SK-N-SH (cell line): Measurements from ENCODE around the gene UNC50. TPM values are rescaled to one million over a fixed set of nuclear protein-coding genes. Genes with fewer than 3 reads are reported as not detected.
A peak's percentile ranks its signal among the peaks of the same experiment; 100 is the strongest.

Experiments used
- CTCF ChIA-PET: fragments of 300-600, 350-600 bp; formaldehyde crosslinking; extraction: SDS; loops from one replicate; lab custom pipeline; 2021; lab: Yijun Ruan, JAX
- POLR2A ChIA-PET: fragments of 350-600 bp; sonication (Branson Sonifier 250); formaldehyde crosslinking; extraction: SDS; loops from one replicate; lab custom pipeline; 2020; ENCODE audit warnings: antibody characterized with exemption, inconsistent platforms; lab: Yijun Ruan, JAX
- DNase-seq: peaks from one replicate; pipeline ENCODE4 v3.0.0; 2012
- H2AFZ ChIP-seq: fragments of 200-600 bp; sonication (generic); 2 replicates; pipeline ENCODE4 v1.8.1; 2016; ENCODE audit warnings: antibody characterized with exemption, mild to moderate bottlenecking, low read depth
- H3F3A ChIP-seq: fragments of 200-600 bp; sonication (generic); replicated peaks from 2 replicates; pipeline ENCODE3; 2016; ENCODE audit warnings: antibody characterized with exemption, mild to moderate bottlenecking; ENCODE audit not compliant: insufficient read depth
- H3K27ac ChIP-seq, 2 experiments: fragments of 200-500 bp in 1 of 2; fragments of 200-600 bp in 1 of 2; sonication (Bioruptor generic) in 1 of 2; sonication (generic), shearing (Covaris generic) in 1 of 2; 2 replicates each; pipeline versions ENCODE4 v1.5.1 to v1.6.1; 2014 to 2016; ENCODE audit warnings: low read depth in 2 of 2, inconsistent platforms in 1 of 2, low read length in 1 of 2, mild to moderate bottlenecking in 1 of 2, mixed read lengths in 1 of 2
- H3K27me3 ChIP-seq: fragments of 200-600 bp; sonication (generic), shearing (Covaris generic); 2 replicates; pipeline ENCODE4 v1.6.1; 2016; ENCODE audit warnings: mixed run types; ENCODE audit not compliant: insufficient read depth
- H3K36me3 ChIP-seq, 2 experiments: fragments of 200-500 bp in 1 of 2; fragments of 200-600 bp in 1 of 2; sonication (Bioruptor generic) in 1 of 2; sonication (generic) in 1 of 2; replicated peaks in 1 of 2; 2 replicates each; pipeline versions ENCODE3 to v1.5.1; 2014 to 2016; ENCODE audit warnings: low read length in 1 of 2, mild to moderate bottlenecking in 1 of 2; ENCODE audit not compliant: insufficient read depth in 2 of 2, control insufficient read depth in 1 of 2
- H3K4me1 ChIP-seq, 2 experiments: fragments of 200-500 bp in 1 of 2; fragments of 200-600 bp in 1 of 2; sonication (Bioruptor generic) in 1 of 2; sonication (generic), shearing (Covaris generic) in 1 of 2; 2 replicates each; pipeline versions ENCODE4 v1.5.1 to v1.6.1; 2014 to 2016; ENCODE audit warnings: low read depth in 1 of 2, low read length in 1 of 2, mixed run types in 1 of 2; ENCODE audit not compliant: insufficient read depth in 2 of 2, control insufficient read depth in 1 of 2
- H3K4me2 ChIP-seq: fragments of 200-600 bp; sonication (generic), shearing (Covaris generic); 2 replicates; pipeline ENCODE4 v1.6.1; 2017; ENCODE audit warnings: mixed run types
- H3K4me3 ChIP-seq, 2 experiments: fragments of 200-500 bp in 1 of 2; fragments of 200-600 bp in 1 of 2; sonication (Bioruptor generic) in 1 of 2; sonication (generic), shearing (Covaris generic) in 1 of 2; 2 replicates each; pipeline versions ENCODE4 v1.5.1 to v1.8.1; 2014 to 2016; ENCODE audit warnings: low read depth in 2 of 2, inconsistent platforms in 1 of 2, low read length in 1 of 2, mild to moderate bottlenecking in 1 of 2, mixed read lengths in 1 of 2, moderate library complexity in 1 of 2
- H3K79me2 ChIP-seq: fragments of 200-600 bp; sonication (generic); 2 replicates; pipeline ENCODE4 v1.8.1; 2017; ENCODE audit warnings: mild to moderate bottlenecking; ENCODE audit not compliant: insufficient read depth
- H3K9ac ChIP-seq: fragments of 200-600 bp; sonication (generic); 2 replicates; pipeline ENCODE4 v1.6.1; 2017; ENCODE audit warnings: mixed run types
- H3K9me2 ChIP-seq: fragments of 200-600 bp; sonication (generic); 2 replicates; pipeline ENCODE4 v1.6.1; 2017; ENCODE audit warnings: mixed run types
- H3K9me3 ChIP-seq: fragments of 200-600 bp; sonication (generic); 2 replicates; pipeline ENCODE4 v1.6.1; 2017; ENCODE audit warnings: mixed run types, mild to moderate bottlenecking, moderate library complexity
- H4K20me1 ChIP-seq: fragments of 200-600 bp; sonication (generic); 2 replicates; pipeline ENCODE4 v1.6.1; 2017; ENCODE audit warnings: mild to moderate bottlenecking, mixed run types; ENCODE audit not compliant: insufficient read depth
- ELF1 ChIP-seq: IDR thresholded peaks from 2 replicates; pipeline ENCODE4 v1.4.0; 2012
- EZH2phosphoT487 ChIP-seq: fragments of 200-600 bp; sonication (generic); IDR thresholded peaks from 2 replicates; pipeline ENCODE4 v1.6.1; 2017; ENCODE audit warnings: low read depth, mixed run types, mild to moderate bottlenecking, antibody characterized with exemption, moderate library complexity, borderline replicate concordance
- GABPA ChIP-seq: IDR thresholded peaks from 2 replicates; pipeline ENCODE4 v1.4.0; 2012; ENCODE audit warnings: low read depth, mild to moderate bottlenecking
- GATA2 ChIP-seq: sonication (generic); formaldehyde crosslinking; IDR thresholded peaks from 2 replicates; pipeline ENCODE4 v1.5.0; 2020; ENCODE audit warnings: mild to moderate bottlenecking, missing genetic modification reagents
- JUND ChIP-seq: IDR thresholded peaks from 2 replicates; pipeline ENCODE4 v1.4.0; 2012
- MXI1 ChIP-seq: IDR thresholded peaks from 2 replicates; pipeline ENCODE4 v1.6.1; 2012; ENCODE audit warnings: mild to moderate bottlenecking, low read depth, low read length, improper control_type of control experiment
- TAF1 ChIP-seq: IDR thresholded peaks from 2 replicates; pipeline ENCODE4 v1.6.1; 2012; ENCODE audit warnings: low read depth, mild to moderate bottlenecking, low read length, moderate library complexity, borderline replicate concordance
- TCF12 ChIP-seq: IDR thresholded peaks from 2 replicates; pipeline ENCODE4 v1.4.0; 2012
- TEAD4 ChIP-seq: IDR thresholded peaks from 2 replicates; pipeline ENCODE4 v1.4.0; 2012; ENCODE audit warnings: mild to moderate bottlenecking, borderline replicate concordance; ENCODE audit not compliant: insufficient read depth
- WGBS: methylation state at CpG from one replicate; pipeline ENCODE4 v1.1.6; 2017; ENCODE audit warnings: low lambda C conversion rate; 5-methylcytosine and 5-hydroxymethylcytosine counted together
- polyA plus RNA-seq, 3 experiments: library from polyadenylated mRNA; depleted of rRNA; stranded (reverse); fragments of >200 nt; gene quantifications; 2 replicates each; pipeline ENCODE4 v1.2.3, GENCODE V29; 2012
- TF ChIP-seq, protein P1 (sequence below): IDR thresholded peaks from 2 replicates; pipeline ENCODE4 v1.4.0; 2012; ENCODE audit warnings: low read depth, borderline replicate concordance
- TF ChIP-seq, protein P2 (sequence below): fragments of 200-600 bp; sonication (generic); IDR thresholded peaks from 2 replicates; pipeline ENCODE4 v1.6.1; 2017; ENCODE audit warnings: antibody characterized with exemption, mild to moderate bottlenecking, moderate library complexity
- TF ChIP-seq, protein P3 (sequence below): IDR thresholded peaks from 2 replicates; pipeline ENCODE4 v1.4.0; 2012; ENCODE audit warnings: low read depth
- TF ChIP-seq, protein P4 (sequence below): IDR thresholded peaks from 2 replicates; pipeline ENCODE4; 2012
- TF ChIP-seq, protein P5 (sequence below): fragments of 150-350 bp; IDR thresholded peaks from 2 replicates; pipeline ENCODE4 v1.6.1; 2017; ENCODE audit warnings: antibody characterized with exemption, low read length, low read depth, borderline replicate concordance

The UNC50 gene
- polyA plus RNA-seq, 1 of the 3 experiments (the other 2 are of a cell fraction): 46.9 TPM

DNA sequence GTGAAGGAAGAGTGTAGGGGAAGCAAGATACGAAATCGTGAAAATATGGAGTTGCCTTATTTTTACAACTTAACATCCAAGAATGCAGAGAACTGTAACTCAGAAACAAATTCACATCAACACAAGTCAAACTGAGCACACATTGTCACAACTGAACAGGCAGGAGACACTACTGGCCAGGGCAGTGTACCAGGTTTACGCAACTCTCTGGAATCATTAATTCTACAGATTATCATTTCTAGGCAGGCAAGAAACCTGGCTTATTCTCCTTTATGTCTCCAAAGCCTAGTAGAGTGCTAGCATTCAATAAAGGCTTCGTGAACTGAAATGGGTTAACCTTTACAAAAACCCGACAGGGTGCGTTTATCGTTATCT, 661 bp upstream of the UNC50 start:
- CTCF ChIA-PET: interaction anchor here (1.1 kb wide), 1 partner anchor 196 kb away, joined by 3 read pairs; no protein-coding TSS in a partner anchor

More for the DNA sequence above, 661 bp upstream of the UNC50 start:
- POLR2A ChIA-PET: no interaction called here
- H2AFZ ChIP-seq: peak overlapping the region; percentile 82; the same call in 1 of the 2 replicates
- peaks cover 5 to 58% of the 10 kb centered on the region in 2 experiments; a peak in 3 of 4 replicates for H3K4me1 ChIP-seq
- H3K36me3 ChIP-seq: peaks cover 32 to 33% of the 10 kb centered on the region in 2 experiments
- H3K9ac ChIP-seq: peak overlapping the region; percentile 93
- H3K9me3 ChIP-seq: no peaks in the 10 kb centered on the region
- no peaks in the 10 kb centered on the region for H3K27me3 ChIP-seq
- DNase-seq: no peak
- H3K79me2 ChIP-seq: peaks cover 77% of the 10 kb centered on the region
- no peaks in the 10 kb centered on the region for H3K9me2 ChIP-seq
- no peaks in the 10 kb centered on the region for H3F3A ChIP-seq
- under 1% methylated on average over 6 of the region's 7 CpGs for WGBS
- peak overlapping the region; percentile 71 for H3K4me2 ChIP-seq
- peak overlapping the region; percentile 79 to 98 for H3K4me3 ChIP-seq
- TF ChIP-seq GATA2: no peak
- TF ChIP-seq, protein P1, sequence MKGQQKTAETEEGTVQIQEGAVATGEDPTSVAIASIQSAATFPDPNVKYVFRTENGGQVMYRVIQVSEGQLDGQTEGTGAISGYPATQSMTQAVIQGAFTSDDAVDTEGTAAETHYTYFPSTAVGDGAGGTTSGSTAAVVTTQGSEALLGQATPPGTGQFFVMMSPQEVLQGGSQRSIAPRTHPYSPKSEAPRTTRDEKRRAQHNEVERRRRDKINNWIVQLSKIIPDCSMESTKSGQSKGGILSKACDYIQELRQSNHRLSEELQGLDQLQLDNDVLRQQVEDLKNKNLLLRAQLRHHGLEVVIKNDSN: no peak
- no peak for TF ChIP-seq GABPA
- TF ChIP-seq, protein P2, sequence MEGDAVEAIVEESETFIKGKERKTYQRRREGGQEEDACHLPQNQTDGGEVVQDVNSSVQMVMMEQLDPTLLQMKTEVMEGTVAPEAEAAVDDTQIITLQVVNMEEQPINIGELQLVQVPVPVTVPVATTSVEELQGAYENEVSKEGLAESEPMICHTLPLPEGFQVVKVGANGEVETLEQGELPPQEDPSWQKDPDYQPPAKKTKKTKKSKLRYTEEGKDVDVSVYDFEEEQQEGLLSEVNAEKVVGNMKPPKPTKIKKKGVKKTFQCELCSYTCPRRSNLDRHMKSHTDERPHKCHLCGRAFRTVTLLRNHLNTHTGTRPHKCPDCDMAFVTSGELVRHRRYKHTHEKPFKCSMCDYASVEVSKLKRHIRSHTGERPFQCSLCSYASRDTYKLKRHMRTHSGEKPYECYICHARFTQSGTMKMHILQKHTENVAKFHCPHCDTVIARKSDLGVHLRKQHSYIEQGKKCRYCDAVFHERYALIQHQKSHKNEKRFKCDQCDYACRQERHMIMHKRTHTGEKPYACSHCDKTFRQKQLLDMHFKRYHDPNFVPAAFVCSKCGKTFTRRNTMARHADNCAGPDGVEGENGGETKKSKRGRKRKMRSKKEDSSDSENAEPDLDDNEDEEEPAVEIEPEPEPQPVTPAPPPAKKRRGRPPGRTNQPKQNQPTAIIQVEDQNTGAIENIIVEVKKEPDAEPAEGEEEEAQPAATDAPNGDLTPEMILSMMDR: no peak
- TF ChIP-seq TCF12: no peak
- TF ChIP-seq MXI1: no peak
- TF ChIP-seq, protein P3, sequence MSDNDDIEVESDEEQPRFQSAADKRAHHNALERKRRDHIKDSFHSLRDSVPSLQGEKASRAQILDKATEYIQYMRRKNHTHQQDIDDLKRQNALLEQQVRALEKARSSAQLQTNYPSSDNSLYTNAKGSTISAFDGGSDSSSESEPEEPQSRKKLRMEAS: no peak
- no peak for TF ChIP-seq EZH2phosphoT487
- no peak for TF ChIP-seq TEAD4
- TF ChIP-seq, protein P4, sequence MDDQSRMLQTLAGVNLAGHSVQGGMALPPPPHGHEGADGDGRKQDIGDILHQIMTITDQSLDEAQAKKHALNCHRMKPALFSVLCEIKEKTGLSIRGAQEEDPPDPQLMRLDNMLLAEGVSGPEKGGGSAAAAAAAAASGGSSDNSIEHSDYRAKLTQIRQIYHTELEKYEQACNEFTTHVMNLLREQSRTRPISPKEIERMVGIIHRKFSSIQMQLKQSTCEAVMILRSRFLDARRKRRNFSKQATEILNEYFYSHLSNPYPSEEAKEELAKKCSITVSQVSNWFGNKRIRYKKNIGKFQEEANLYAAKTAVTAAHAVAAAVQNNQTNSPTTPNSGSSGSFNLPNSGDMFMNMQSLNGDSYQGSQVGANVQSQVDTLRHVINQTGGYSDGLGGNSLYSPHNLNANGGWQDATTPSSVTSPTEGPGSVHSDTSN: no peak
- TF ChIP-seq, protein P5, sequence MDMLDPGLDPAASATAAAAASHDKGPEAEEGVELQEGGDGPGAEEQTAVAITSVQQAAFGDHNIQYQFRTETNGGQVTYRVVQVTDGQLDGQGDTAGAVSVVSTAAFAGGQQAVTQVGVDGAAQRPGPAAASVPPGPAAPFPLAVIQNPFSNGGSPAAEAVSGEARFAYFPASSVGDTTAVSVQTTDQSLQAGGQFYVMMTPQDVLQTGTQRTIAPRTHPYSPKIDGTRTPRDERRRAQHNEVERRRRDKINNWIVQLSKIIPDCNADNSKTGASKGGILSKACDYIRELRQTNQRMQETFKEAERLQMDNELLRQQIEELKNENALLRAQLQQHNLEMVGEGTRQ: no peak
- TF ChIP-seq TAF1: no peak
- TF ChIP-seq ELF1: no peak
- TF ChIP-seq JUND: no peak
- H3K27ac ChIP-seq: peak overlapping the region; percentile 82 to 93
- H4K20me1 ChIP-seq: no peaks in the 10 kb centered on the region; the same call in 1 of the 2 replicates
